ENCODE results near the gene CDC25A.

- TF ChIP-seq CTCF (conservative IDR thresholded peaks at IDR 0.05 in 1 of 2, IDR thresholded peaks at IDR 0.05 in 1 of 2; ENCODE audit: extremely low read depth in 1 of 2, insufficient read depth in 1 of 2, low read depth in 1 of 2, low read length in 2 of 2) (no peak), EZH2 (IDR thresholded peaks at IDR 0.05; ENCODE audit: borderline replicate concordance, low read length) (no peak)
Observed at GRCh38 chr3:48118322-48118721, 69.9 kb downstream of the CDC25A start.
